Measurements from ENCODE around the gene CTDSPL.
"Not testable (repeated sequence)": the region's sequence is repeated elsewhere in the genome, so short reads cannot be mapped to it uniquely, and the experiment has no call there.

The CTDSPL gene

GRCh38 chr3:37971467-37971866 lies 109.8 kb downstream of the CTDSPL start:
- H3K27me3 ChIP-seq (ENCODE audit: low read depth, low read length) = no peaks in the 10 kb centered on the region
- peaks cover 7 to 22% of the 10 kb centered on the region in 2 donors for H3K4me1 ChIP-seq (ENCODE audit: control insufficient read depth in 1 of 2, insufficient read depth in 2 of 2, low read length in 2 of 2)
- no peak overlapping the region for H3K27ac ChIP-seq (ENCODE audit: low read length)
- H3K36me3 ChIP-seq (ENCODE audit: control insufficient read depth in 1 of 2, insufficient read depth in 2 of 2, low read length in 2 of 2) = peaks cover 11 to 22% of the 10 kb centered on the region in 2 donors
- H3K9me3 ChIP-seq (ENCODE audit: control insufficient read depth in 1 of 2, low read length in 2 of 2) = no peaks in the 10 kb centered on the region
- no peak overlapping the region for H3K4me3 ChIP-seq (ENCODE audit: low read depth in 1 of 2, low read length in 2 of 2)

GRCh38 chr3:37972056-37972455 lies 110.4 kb downstream of the CTDSPL start:
- H3K27ac ChIP-seq (ENCODE audit: low read length); H3K27me3 ChIP-seq (ENCODE audit: low read depth, low read length); H3K4me3 ChIP-seq (ENCODE audit: low read depth in 1 of 2, low read length in 2 of 2); H3K9me3 ChIP-seq (ENCODE audit: control insufficient read depth in 1 of 2, low read length in 2 of 2): not testable (repeated sequence)
- Histone ChIP-seq H3K36me3 (ENCODE audit: control insufficient read depth in 1 of 2, insufficient read depth in 2 of 2, low read length in 2 of 2) (peaks cover 11 to 28% of the 10 kb centered on the region in 2 donors), H3K4me1 (ENCODE audit: control insufficient read depth in 1 of 2, insufficient read depth in 2 of 2, low read length in 2 of 2) (peaks cover 6 to 20% of the 10 kb centered on the region in 2 donors)

- no peak overlapping the region for H3K27ac ChIP-seq (ENCODE audit: low read length)
- H3K27me3 ChIP-seq (ENCODE audit: low read depth, low read length) = no peaks in the 10 kb centered on the region
- peaks cover 11 to 30% of the 10 kb centered on the region in 2 donors for H3K36me3 ChIP-seq (ENCODE audit: control insufficient read depth in 1 of 2, insufficient read depth in 2 of 2, low read length in 2 of 2)
- H3K4me3 ChIP-seq (ENCODE audit: low read depth in 1 of 2, low read length in 2 of 2) = no peak overlapping the region
- H3K9me3 ChIP-seq (ENCODE audit: control insufficient read depth in 1 of 2, low read length in 2 of 2) = no peaks in the 10 kb centered on the region
- H3K4me1 ChIP-seq (ENCODE audit: control insufficient read depth in 1 of 2, insufficient read depth in 2 of 2, low read length in 2 of 2) = peaks cover 5 to 14% of the 10 kb centered on the region in 2 donors
Measured at GRCh38 chr3:37973246-37974054, 111.8 kb downstream of the CTDSPL start.

DNA sequence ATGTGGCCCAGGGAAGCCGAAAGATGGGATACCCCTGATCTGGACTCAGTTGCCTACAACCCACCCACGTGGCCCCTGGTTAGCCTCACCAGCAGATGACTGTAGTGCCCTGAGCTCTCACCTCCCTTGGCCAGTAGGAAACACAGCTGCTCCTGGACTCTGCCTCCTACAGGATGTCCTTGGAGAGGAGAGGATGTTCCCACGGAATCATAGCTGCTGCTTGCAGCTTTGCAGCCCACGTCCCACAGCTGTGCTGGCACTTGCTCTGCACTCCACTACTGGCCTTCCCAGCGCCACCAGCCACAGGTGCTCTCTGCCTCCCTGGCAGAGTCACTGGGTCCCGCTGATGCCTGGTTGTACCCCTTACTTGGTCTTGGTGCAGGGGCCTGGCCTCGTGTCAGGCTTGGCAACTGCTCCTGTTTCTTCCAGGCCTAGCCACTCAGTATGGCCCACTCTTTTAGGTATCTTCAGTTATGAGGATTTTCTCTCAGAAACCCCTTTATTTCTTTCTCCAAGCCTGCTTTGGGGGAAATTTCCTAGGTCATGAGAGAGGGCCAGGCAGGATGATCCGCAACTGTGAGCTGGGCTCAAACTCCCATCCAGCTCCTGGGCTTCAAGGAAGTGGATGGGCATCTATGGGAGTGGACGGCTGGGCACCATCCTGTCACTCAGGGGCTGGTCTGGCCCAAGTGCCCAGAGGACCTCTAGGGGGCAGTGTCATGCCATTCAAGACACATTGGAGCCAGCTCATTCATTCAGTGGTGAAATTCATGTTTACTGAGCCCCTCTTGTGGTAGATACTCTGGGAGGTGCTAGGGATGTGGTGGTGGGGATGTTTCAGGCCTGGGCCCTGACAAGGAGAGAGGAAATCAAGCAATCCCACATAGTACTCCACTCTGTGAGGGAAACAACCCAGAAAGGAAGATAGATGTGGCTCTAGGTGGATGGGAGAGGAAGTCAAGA lies 112.7 kb downstream of the CTDSPL start:
- H3K36me3 ChIP-seq (ENCODE audit: control insufficient read depth in 1 of 2, insufficient read depth in 2 of 2, low read length in 2 of 2) = peaks cover 11 to 30% of the 10 kb centered on the region in 2 donors
- no peak overlapping the region for H3K4me3 ChIP-seq (ENCODE audit: low read depth in 1 of 2, low read length in 2 of 2)
- H3K9me3 ChIP-seq (ENCODE audit: control insufficient read depth in 1 of 2, low read length in 2 of 2) = no peaks in the 10 kb centered on the region
- no peaks in the 10 kb centered on the region for H3K27me3 ChIP-seq (ENCODE audit: low read depth, low read length)
- H3K4me1 ChIP-seq (ENCODE audit: control insufficient read depth in 1 of 2, insufficient read depth in 2 of 2, low read length in 2 of 2) = peaks cover 0 to 4% of the 10 kb centered on the region in 2 donors
- no peak overlapping the region for H3K27ac ChIP-seq (ENCODE audit: low read length)

GRCh38 chr3:37979541-37980461 lies 118.1 kb downstream of the CTDSPL start:
- Histone ChIP-seq H3K27me3 (ENCODE audit: low read depth, low read length) (no peaks in the 10 kb centered on the region), H3K9me3 (ENCODE audit: control insufficient read depth in 1 of 2, low read length in 2 of 2) (no peaks in the 10 kb centered on the region), H3K27ac (ENCODE audit: low read length) (no peak overlapping the region), H3K4me3 (ENCODE audit: low read depth in 1 of 2, low read length in 2 of 2) (no peak overlapping the region), H3K4me1 (ENCODE audit: control insufficient read depth in 1 of 2, insufficient read depth in 2 of 2, low read length in 2 of 2) (no peaks in the 10 kb centered on the region), H3K36me3 (ENCODE audit: control insufficient read depth in 1 of 2, insufficient read depth in 2 of 2, low read length in 2 of 2) (peaks cover 18 to 32% of the 10 kb centered on the region in 2 donors)

- Histone ChIP-seq H3K9me3 (ENCODE audit: control insufficient read depth in 1 of 2, low read length in 2 of 2) (no peaks in the 10 kb centered on the region), H3K4me1 (ENCODE audit: control insufficient read depth in 1 of 2, insufficient read depth in 2 of 2, low read length in 2 of 2) (no peaks in the 10 kb centered on the region), H3K4me3 (ENCODE audit: low read depth in 1 of 2, low read length in 2 of 2) (no peak overlapping the region), H3K27ac (ENCODE audit: low read length) (no peak overlapping the region), H3K36me3 (ENCODE audit: control insufficient read depth in 1 of 2, insufficient read depth in 2 of 2, low read length in 2 of 2) (peaks cover 17 to 30% of the 10 kb centered on the region in 2 donors), H3K27me3 (ENCODE audit: low read depth, low read length) (no peaks in the 10 kb centered on the region)
Measured at GRCh38 chr3:37980462-37981347, 119.0 kb downstream of the CTDSPL start.

DNA sequence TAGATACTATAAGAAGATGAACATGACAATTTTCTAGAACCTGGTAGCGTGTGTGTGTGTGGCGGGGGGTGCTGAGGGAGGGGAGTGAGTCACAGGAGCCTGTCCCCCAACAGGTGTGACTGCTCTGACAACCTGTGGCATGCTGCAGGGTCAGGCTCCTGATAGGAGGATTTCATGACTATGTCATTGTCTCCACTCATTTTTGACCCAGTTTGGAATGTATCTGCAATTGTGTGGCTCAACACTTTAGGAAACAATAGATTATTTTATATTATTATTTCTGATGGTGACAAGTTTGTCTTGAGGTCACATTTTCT lies 119.6 kb downstream of the CTDSPL start:
- Histone ChIP-seq H3K36me3 (ENCODE audit: control insufficient read depth in 1 of 2, insufficient read depth in 2 of 2, low read length in 2 of 2) (peaks cover 12 to 24% of the 10 kb centered on the region in 2 donors), H3K27ac (ENCODE audit: low read length) (no peak overlapping the region)

DNA sequence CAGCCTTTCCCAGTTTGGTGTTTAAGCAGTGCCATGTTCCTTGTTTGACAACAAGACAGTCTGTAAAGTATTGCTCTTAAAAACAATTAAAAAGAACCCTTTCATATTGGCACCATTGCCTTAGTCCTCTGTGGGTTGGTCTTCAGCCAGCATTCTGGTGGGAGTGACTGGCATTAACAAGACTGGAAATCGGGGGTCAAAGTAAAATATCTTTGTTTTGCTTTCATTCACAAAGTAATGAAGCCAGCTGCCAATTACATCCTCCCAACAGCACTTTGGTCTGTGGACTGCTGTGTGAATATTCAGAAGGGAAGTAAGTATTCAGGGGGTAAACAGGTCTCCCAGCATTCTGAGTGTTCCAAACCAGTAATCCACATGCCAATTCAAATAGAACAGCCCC lies 120.7 kb downstream of the CTDSPL start:
- no peak overlapping the region for H3K4me3 ChIP-seq (ENCODE audit: low read depth in 1 of 2, low read length in 2 of 2)
- H3K4me1 ChIP-seq (ENCODE audit: control insufficient read depth in 1 of 2, insufficient read depth in 2 of 2, low read length in 2 of 2) = no peaks in the 10 kb centered on the region
- no peaks in the 10 kb centered on the region for H3K27me3 ChIP-seq (ENCODE audit: low read depth, low read length)
- H3K9me3 ChIP-seq (ENCODE audit: control insufficient read depth in 1 of 2, low read length in 2 of 2) = no peaks in the 10 kb centered on the region
- H3K36me3 ChIP-seq (ENCODE audit: control insufficient read depth in 1 of 2, insufficient read depth in 2 of 2, low read length in 2 of 2) = peaks cover 12 to 15% of the 10 kb centered on the region in 2 donors
- H3K27ac ChIP-seq (ENCODE audit: low read length) = no peak overlapping the region

More for the DNA sequence above, 119.6 kb downstream of the CTDSPL start:
- H3K27me3 ChIP-seq (ENCODE audit: low read depth, low read length) = no peaks in the 10 kb centered on the region
- no peaks in the 10 kb centered on the region for H3K4me1 ChIP-seq (ENCODE audit: control insufficient read depth in 1 of 2, insufficient read depth in 2 of 2, low read length in 2 of 2)
- H3K9me3 ChIP-seq (ENCODE audit: control insufficient read depth in 1 of 2, low read length in 2 of 2) = no peaks in the 10 kb centered on the region
- no peak overlapping the region for H3K4me3 ChIP-seq (ENCODE audit: low read depth in 1 of 2, low read length in 2 of 2)

- Histone ChIP-seq H3K4me1 (ENCODE audit: control insufficient read depth in 1 of 2, insufficient read depth in 2 of 2, low read length in 2 of 2) (no peaks in the 10 kb centered on the region), H3K27ac (ENCODE audit: low read length) (no peak overlapping the region), H3K27me3 (ENCODE audit: low read depth, low read length) (no peaks in the 10 kb centered on the region), H3K9me3 (ENCODE audit: control insufficient read depth in 1 of 2, low read length in 2 of 2) (no peaks in the 10 kb centered on the region), H3K4me3 (ENCODE audit: low read depth in 1 of 2, low read length in 2 of 2) (no peak overlapping the region), H3K36me3 (ENCODE audit: control insufficient read depth in 1 of 2, insufficient read depth in 2 of 2, low read length in 2 of 2) (peaks cover 12 to 15% of the 10 kb centered on the region in 2 donors)
Measured at GRCh38 chr3:37984051-37984450, 122.4 kb downstream of the CTDSPL start.

- H3K4me3 ChIP-seq (ENCODE audit: low read depth in 1 of 2, low read length in 2 of 2) = no peak overlapping the region
- H3K27me3 ChIP-seq (ENCODE audit: low read depth, low read length) = no peaks in the 10 kb centered on the region
- no peaks in the 10 kb centered on the region for H3K4me1 ChIP-seq (ENCODE audit: control insufficient read depth in 1 of 2, insufficient read depth in 2 of 2, low read length in 2 of 2)
- H3K27ac ChIP-seq (ENCODE audit: low read length) = no peak overlapping the region
- peaks cover 12 to 15% of the 10 kb centered on the region in 2 donors for H3K36me3 ChIP-seq (ENCODE audit: control insufficient read depth in 1 of 2, insufficient read depth in 2 of 2, low read length in 2 of 2)
- H3K9me3 ChIP-seq (ENCODE audit: control insufficient read depth in 1 of 2, low read length in 2 of 2) = no peaks in the 10 kb centered on the region
Measured at GRCh38 chr3:37984596-37984995, 122.9 kb downstream of the CTDSPL start.
